ENCODE results near the gene MYO1G.

The MYO1G gene

DNA sequence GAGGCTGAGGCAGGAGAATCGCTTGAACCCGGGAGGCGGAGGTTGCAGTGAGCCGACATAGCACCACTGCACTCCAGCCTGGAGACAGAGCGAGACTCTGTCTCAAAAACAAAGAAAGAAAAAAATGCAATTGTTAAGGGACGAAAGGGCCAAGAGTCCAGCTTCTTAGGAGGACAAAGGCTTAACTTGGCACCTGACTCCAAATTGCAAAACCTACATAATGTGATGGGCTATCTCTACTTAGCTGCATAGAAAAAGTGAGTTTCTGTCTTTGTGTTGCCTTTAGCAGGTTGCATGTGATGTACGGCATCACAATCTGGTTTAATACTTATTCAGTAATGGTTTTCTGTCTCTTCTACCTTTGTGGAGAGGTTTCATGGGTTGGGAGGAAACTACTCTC lies 8.6 kb upstream of the MYO1G start:
- TF ChIP-seq, protein P1, sequence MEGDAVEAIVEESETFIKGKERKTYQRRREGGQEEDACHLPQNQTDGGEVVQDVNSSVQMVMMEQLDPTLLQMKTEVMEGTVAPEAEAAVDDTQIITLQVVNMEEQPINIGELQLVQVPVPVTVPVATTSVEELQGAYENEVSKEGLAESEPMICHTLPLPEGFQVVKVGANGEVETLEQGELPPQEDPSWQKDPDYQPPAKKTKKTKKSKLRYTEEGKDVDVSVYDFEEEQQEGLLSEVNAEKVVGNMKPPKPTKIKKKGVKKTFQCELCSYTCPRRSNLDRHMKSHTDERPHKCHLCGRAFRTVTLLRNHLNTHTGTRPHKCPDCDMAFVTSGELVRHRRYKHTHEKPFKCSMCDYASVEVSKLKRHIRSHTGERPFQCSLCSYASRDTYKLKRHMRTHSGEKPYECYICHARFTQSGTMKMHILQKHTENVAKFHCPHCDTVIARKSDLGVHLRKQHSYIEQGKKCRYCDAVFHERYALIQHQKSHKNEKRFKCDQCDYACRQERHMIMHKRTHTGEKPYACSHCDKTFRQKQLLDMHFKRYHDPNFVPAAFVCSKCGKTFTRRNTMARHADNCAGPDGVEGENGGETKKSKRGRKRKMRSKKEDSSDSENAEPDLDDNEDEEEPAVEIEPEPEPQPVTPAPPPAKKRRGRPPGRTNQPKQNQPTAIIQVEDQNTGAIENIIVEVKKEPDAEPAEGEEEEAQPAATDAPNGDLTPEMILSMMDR (IDR thresholded peaks at IDR 0.05; ENCODE audit: low read depth, low read length): no peak
- DNase-seq (ENCODE audit: extremely low read depth, low read depth): no peak

DNA sequence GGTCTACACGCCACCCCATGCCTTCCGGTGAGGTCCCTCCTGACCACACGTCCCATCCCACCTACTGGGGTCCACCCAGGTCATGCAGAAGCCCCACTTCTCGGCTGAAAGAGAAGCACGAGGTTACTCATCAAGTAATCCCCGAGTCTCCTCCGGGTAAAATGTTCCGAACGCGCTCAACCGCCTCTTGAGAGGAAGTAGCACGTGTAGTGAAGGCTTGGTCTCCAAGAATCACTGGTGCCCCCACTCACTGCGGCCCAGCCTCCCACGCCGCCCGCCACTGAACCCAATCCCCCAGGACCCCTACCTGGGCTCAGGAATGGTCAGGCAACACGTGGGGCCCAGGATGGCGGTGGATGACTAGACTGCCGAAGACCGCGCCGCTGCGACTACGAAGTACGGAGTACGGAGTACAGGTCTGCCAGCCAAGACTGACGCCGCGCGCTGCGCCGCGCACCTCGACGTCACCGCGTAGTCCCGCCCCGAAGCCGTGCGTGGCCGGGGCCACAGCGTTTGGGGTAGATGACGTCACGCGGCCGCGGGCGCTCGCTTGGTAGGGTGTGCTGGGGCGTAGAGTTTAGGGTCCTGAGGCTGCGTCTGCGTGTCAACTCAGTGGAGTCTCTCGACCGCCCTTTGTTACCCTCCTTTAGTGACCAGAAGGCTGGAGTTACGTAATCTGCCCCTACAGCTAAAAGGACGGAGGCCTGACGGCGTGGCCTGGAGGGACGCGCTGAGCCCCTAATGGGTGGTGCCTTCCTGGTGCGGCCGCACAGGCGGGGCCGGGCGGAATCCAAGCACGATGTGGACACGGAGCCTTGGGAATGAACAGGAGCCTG lies 7.6 kb upstream of the MYO1G start:
- peak; percentile 78 for DNase-seq (ENCODE audit: extremely low read depth, low read depth)
- TF ChIP-seq, protein P1 (IDR thresholded peaks at IDR 0.05; ENCODE audit: low read depth, low read length): no peak

DNA sequence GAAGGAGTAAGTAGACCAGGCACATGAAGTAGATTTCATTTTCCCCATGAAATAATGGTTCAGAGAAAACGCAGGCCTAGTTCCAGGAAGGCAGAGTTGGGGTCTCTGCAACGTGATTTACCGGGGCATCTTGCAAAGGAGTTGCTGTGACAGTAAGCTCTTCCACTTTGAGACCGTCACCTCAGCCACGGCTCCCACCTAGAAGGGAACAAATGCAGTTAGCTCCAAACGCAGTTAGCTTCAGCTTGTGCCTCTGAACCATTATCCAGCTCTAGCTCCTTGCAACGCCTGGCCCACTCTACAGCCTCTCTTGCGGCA lies 7.0 kb upstream of the MYO1G start:
- TF ChIP-seq, protein P1 (IDR thresholded peaks at IDR 0.05; ENCODE audit: low read depth, low read length): no peak
- no peak for DNase-seq (ENCODE audit: extremely low read depth, low read depth)

DNA sequence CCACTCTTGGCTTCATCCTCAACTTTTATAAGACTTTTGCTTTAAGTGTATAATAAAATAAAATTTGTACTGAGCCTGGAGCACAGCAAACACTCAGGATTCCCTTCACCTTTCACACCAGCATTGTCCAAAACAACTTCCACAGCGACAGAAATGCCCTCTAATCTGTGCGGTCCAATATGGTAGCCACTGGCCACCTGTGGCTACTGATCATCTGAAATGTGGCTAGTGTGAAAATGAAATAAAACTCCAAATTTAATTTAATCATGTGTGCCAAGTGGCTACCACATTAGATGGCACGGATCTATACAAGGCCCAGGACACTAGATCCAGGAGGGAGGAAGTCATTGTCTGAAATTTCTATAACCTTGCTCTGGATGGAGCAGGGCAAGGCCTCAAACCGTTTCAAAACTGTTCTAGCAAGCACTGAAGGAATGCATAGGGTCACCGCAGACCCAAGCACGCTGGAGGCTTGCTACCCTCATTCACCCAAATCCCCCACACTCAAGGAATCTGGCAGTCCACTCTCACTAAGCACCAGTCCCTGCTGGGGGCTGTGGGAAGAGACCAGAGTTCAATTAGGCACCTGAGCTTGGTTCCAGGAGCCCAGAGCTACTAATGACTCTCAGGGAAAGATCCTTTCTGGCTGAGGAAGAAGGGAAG lies 6.3 kb upstream of the MYO1G start:
- TF ChIP-seq, protein P1 (IDR thresholded peaks at IDR 0.05; ENCODE audit: low read depth, low read length): no peak
- DNase-seq (ENCODE audit: extremely low read depth, low read depth): no peak

DNA sequence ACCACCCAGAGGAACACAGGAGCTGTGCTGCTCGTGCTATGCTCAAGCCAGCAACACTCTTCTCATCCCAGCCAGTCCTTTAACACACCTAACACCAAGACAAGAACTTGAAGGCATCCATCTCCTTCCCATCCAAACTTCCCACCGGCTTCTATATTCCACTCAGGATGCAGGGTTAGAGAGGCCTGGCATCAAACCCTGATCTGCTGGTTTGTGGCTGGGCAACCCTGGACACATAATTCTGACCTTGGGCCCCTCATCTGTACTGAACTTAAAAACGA lies 5.6 kb upstream of the MYO1G start:
- no peak for DNase-seq (ENCODE audit: extremely low read depth, low read depth)
- TF ChIP-seq, protein P1 (IDR thresholded peaks at IDR 0.05; ENCODE audit: low read depth, low read length): no peak

DNA sequence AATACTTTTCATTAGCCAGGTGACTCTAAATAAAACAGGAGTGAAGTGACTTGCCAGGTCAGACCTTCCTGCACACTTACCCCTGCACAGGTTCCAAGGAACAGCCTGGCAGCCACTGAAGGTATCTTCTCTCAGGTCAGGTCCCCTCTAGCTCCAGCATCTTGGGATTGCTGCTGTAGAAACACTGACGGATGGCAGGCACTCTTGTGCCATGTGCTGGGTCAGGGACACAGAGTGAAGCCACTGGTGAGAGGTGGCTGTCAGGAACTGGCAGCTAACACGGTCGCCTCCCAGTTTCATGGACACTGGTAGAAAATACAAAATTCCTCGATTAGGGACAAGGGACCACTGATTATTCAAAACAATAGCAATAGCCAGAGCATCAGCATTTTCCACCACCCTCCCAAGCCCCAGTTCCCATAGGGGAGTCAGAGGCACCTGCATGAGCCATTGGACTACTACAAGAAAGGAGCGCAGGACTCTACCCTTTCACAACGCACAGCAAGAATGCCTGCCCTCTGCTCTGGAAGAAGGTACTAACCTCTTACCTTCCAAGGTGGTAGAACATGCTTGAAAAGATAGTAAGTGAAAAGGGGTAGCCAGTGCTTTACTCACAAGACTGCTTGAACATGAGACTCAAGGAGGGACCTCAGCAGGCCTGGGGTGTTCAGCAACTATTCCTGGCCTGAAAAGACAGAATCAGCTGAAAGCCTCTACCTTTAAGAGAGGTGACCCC lies 5.1 kb upstream of the MYO1G start:
- TF ChIP-seq, protein P1 (IDR thresholded peaks at IDR 0.05; ENCODE audit: low read depth, low read length): no peak

DNA sequence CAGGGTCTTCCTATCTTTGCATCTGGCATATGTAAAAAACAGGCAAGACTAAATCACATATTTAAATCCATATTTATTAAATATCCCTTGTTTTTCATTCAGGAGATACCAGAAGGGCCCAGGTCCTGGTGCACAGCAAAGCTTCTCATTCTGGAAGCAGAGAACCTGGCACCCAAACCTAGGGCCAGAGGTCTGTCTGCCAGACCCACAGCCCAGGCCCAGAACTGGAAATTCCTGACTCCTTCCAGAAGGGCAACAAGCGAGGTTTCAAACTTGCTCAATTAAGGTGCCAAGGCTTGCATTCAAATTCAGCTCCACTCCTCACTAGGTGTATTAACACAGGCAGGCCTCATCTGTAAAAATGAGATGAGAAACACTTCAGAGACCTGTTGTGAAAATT lies 4.2 kb upstream of the MYO1G start:
- no peak for DNase-seq (ENCODE audit: extremely low read depth, low read depth)
- TF ChIP-seq, protein P1 (IDR thresholded peaks at IDR 0.05; ENCODE audit: low read depth, low read length): no peak

More for the DNA sequence above, 5.1 kb upstream of the MYO1G start:
- no peak for DNase-seq (ENCODE audit: extremely low read depth, low read depth)
